ENCODE data around the gene MRGPRE. TPM values are rescaled to one million over a fixed set of nuclear protein-coding genes. Genes with fewer than 3 reads are reported as not detected.

Gene MRGPRE
- polyA plus RNA-seq, 1 donor (not counting 4 experiments of a cell fraction or from before 2014, with no cell fraction given) = not detected

- Histone ChIP-seq H3K27me3 (ENCODE audit: control insufficient read depth, extremely low read depth, insufficient read depth, low read length) (peaks cover 28% of the 10 kb centered on the region), H3K36me3 (ENCODE audit: control insufficient read depth in 2 of 2, extremely low read depth in 1 of 2, insufficient read depth in 2 of 2, low read length in 2 of 2) (no peaks in the 10 kb centered on the region), H3K4me2 (ENCODE audit: control insufficient read depth, extremely low read depth, insufficient read depth, low read depth, low read length) (no peak overlapping the region), H3K79me2 (ENCODE audit: control insufficient read depth, insufficient read depth, low read length) (no peaks in the 10 kb centered on the region), H2AFZ (ENCODE audit: control insufficient read depth, low read length) (no peak overlapping the region), H3K4me3 (ENCODE audit: control insufficient read depth in 2 of 3, extremely low read depth in 1 of 3, insufficient read depth in 2 of 3, low read depth in 1 of 3, low read length in 3 of 3) (no peak overlapping the region), H3K27ac (ENCODE audit: control insufficient read depth, insufficient read depth, low read length) (no peak overlapping the region), H3K9ac (ENCODE audit: control insufficient read depth, extremely low read depth, insufficient read depth, low read length) (no peak overlapping the region), H4K20me1 (ENCODE audit: control insufficient read depth, extremely low read depth, insufficient read depth, low read length) (peaks cover 3% of the 10 kb centered on the region), H3K9me1 (ENCODE audit: control insufficient read depth, extremely low read depth, insufficient read depth, low read length) (no peaks in the 10 kb centered on the region), H3K9me3 (ENCODE audit: control insufficient read depth, low read depth, low read length) (no peaks in the 10 kb centered on the region), H3K4me1 (ENCODE audit: control insufficient read depth, extremely low read depth, insufficient read depth, low read length) (no peaks in the 10 kb centered on the region)
- TF ChIP-seq EZH2 (IDR thresholded peaks at IDR 0.05; ENCODE audit: low read length) (no peak), CTCF (optimal IDR thresholded peaks at IDR 0.05 in 1 of 3, IDR thresholded peaks at IDR 0.05 in 1 of 3, conservative IDR thresholded peaks at IDR 0.05 in 1 of 3; ENCODE audit: extremely low read depth in 1 of 3, insufficient read depth in 2 of 3, low read length in 3 of 3) (no peak)
- FAIRE-seq (no peak), DNase-seq (ENCODE audit: low read depth, low spot score) (no peak)
- dilution Hi-C loops (cut with MboI; ENCODE audit: extremely low pct_ligation_motif_present, low sequenced_read_pairs) = no loop called here
Observed at GRCh38 chr11:3230636-3231549, 1.3 kb downstream of the MRGPRE start.

GRCh38 chr11:3229673-3230630, 2.3 kb downstream of the MRGPRE start:
- TF ChIP-seq EZH2 (IDR thresholded peaks at IDR 0.05; ENCODE audit: low read length) (no peak), CTCF (optimal IDR thresholded peaks at IDR 0.05 in 1 of 3, IDR thresholded peaks at IDR 0.05 in 1 of 3, conservative IDR thresholded peaks at IDR 0.05 in 1 of 3; ENCODE audit: extremely low read depth in 1 of 3, insufficient read depth in 2 of 3, low read length in 3 of 3) (no peak)
- Histone ChIP-seq H3K9ac (ENCODE audit: control insufficient read depth, extremely low read depth, insufficient read depth, low read length) (no peak overlapping the region), H3K27me3 (ENCODE audit: control insufficient read depth, extremely low read depth, insufficient read depth, low read length) (peaks cover 28% of the 10 kb centered on the region), H3K36me3 (ENCODE audit: control insufficient read depth in 2 of 2, extremely low read depth in 1 of 2, insufficient read depth in 2 of 2, low read length in 2 of 2) (no peaks in the 10 kb centered on the region), H3K4me2 (ENCODE audit: control insufficient read depth, extremely low read depth, insufficient read depth, low read depth, low read length) (no peak overlapping the region), H3K4me3 (ENCODE audit: control insufficient read depth in 2 of 3, extremely low read depth in 1 of 3, insufficient read depth in 2 of 3, low read depth in 1 of 3, low read length in 3 of 3) (no peak overlapping the region), H2AFZ (ENCODE audit: control insufficient read depth, low read length) (no peak overlapping the region), H3K79me2 (ENCODE audit: control insufficient read depth, insufficient read depth, low read length) (no peaks in the 10 kb centered on the region), H3K4me1 (ENCODE audit: control insufficient read depth, extremely low read depth, insufficient read depth, low read length) (no peaks in the 10 kb centered on the region), H4K20me1 (ENCODE audit: control insufficient read depth, extremely low read depth, insufficient read depth, low read length) (peaks cover 3% of the 10 kb centered on the region), H3K9me1 (ENCODE audit: control insufficient read depth, extremely low read depth, insufficient read depth, low read length) (no peaks in the 10 kb centered on the region), H3K9me3 (ENCODE audit: control insufficient read depth, low read depth, low read length) (no peaks in the 10 kb centered on the region), H3K27ac (ENCODE audit: control insufficient read depth, insufficient read depth, low read length) (no peak overlapping the region)
- DNase-seq (ENCODE audit: low read depth, low spot score) = no peak
- FAIRE-seq = no peak
- dilution Hi-C loops (cut with MboI; ENCODE audit: extremely low pct_ligation_motif_present, low sequenced_read_pairs) = no loop called here

Measured in keratinocyte (primary cell).